Measurements from ENCODE around the gene MED12L. TPM values are rescaled to one million over a fixed set of nuclear protein-coding genes. Genes with fewer than 3 reads are reported as not detected.

MED12L gene
- total RNA-seq, 3 donors from 2014 or later, result 0.48 to 1.6 (median 1.6) TPM

DNA sequence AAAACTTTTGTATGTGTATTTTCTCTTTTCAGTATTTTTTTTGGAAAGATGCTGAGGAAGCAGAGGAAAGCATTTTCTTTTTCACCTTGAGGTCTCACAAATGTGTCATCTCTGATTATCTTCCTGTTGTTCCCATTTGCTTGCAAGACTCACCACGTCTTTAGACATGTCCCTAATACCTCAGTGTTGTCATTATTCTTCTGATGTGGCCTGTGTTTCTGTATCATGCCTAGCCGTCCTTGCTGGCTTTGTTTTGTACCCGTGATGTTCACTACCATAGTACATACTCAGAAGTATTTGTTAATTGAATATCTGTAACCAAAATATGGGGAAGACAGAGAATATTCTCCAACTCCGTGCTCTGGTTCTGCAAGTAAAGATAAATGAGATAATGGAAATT, 197.9 kb downstream of the MED12L start:
- H3K27ac ChIP-seq, result no peak overlapping the region
- no peak for TF ChIP-seq POLR2A (IDR thresholded peaks at IDR 0.05)
- TF ChIP-seq, protein P1, sequence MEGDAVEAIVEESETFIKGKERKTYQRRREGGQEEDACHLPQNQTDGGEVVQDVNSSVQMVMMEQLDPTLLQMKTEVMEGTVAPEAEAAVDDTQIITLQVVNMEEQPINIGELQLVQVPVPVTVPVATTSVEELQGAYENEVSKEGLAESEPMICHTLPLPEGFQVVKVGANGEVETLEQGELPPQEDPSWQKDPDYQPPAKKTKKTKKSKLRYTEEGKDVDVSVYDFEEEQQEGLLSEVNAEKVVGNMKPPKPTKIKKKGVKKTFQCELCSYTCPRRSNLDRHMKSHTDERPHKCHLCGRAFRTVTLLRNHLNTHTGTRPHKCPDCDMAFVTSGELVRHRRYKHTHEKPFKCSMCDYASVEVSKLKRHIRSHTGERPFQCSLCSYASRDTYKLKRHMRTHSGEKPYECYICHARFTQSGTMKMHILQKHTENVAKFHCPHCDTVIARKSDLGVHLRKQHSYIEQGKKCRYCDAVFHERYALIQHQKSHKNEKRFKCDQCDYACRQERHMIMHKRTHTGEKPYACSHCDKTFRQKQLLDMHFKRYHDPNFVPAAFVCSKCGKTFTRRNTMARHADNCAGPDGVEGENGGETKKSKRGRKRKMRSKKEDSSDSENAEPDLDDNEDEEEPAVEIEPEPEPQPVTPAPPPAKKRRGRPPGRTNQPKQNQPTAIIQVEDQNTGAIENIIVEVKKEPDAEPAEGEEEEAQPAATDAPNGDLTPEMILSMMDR (IDR thresholded peaks at IDR 0.05), result no peak
- TF ChIP-seq POLR2AphosphoS5 (IDR thresholded peaks at IDR 0.05), result no peak
- H3K9me3 ChIP-seq, result no peaks in the 10 kb centered on the region

DNA sequence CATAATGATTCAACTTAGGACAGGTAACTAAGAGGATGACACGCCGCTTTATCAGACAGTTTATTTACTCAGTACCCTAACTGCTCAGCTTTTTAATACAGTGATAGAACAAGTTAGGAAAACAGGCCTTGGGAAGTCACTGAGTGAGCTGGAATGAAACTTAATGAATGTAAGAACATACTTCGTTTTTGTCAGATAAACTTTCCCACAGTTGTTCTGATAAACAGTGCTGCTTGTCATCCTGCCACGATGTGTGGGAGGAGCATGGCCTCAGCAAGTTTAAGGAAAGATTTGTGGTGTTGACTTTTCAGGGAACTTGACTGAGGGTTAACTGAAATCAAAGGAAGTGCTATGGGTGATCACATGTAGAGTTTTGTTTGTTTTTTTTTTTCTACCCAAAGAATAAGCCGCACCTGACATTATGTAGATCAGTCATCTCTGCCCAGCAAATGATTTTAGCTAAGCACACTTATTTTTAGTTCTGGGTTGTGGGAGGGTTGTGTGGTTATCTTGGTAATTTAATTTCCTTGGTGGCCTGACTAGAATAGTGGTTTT, 198.5 kb downstream of the MED12L start:
- H3K9me3 ChIP-seq, result no peaks in the 10 kb centered on the region
- H3K27me3 ChIP-seq, result no peaks in the 10 kb centered on the region
- intact Hi-C loops (cut with DNase I; ENCODE audit: low total_unique reads), result no loop called here
- H3K27ac ChIP-seq, result peak overlapping the region in 1 of 2 donors; percentile 1
- no peak overlapping the region for H3K4me3 ChIP-seq
- no peak for TF ChIP-seq POLR2A (IDR thresholded peaks at IDR 0.05)
- TF ChIP-seq POLR2AphosphoS5 (IDR thresholded peaks at IDR 0.05), result no peak
- TF ChIP-seq, protein P1 (IDR thresholded peaks at IDR 0.05), result no peak
- DNase-seq (ENCODE audit: low spot score in 2 of 2), result no peak
- no peaks in the 10 kb centered on the region for H3K4me1 ChIP-seq
- H3K36me3 ChIP-seq, result no peaks in the 10 kb centered on the region

More for the DNA sequence above, 197.9 kb downstream of the MED12L start:
- H3K4me3 ChIP-seq, result no peak overlapping the region
- intact Hi-C loops (cut with DNase I; ENCODE audit: low total_unique reads), result no loop called here
- no peaks in the 10 kb centered on the region for H3K4me1 ChIP-seq
- H3K36me3 ChIP-seq, result no peaks in the 10 kb centered on the region
- H3K27me3 ChIP-seq, result no peaks in the 10 kb centered on the region
- no peak for DNase-seq (ENCODE audit: low spot score in 2 of 2)

DNA sequence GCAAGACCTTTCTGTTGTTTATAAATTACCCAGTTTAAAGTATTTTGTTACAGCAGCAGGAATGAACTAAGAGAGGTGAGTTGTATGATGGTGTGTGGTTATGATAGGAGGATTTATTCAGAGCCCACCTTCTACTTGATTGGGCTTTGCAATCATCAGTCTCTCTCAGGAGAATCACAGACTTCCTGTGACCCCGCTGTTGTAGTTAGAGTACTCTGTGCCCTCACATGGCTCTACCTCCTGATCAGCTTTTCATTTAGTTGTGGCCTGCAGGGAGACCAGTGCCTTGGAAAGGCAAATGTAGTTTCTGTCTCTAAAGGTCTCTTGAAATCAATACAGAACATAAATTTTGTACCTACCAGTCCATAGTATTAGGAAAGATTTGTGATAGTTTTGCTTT, 200.5 kb downstream of the MED12L start:
- H3K27me3 ChIP-seq, result no peaks in the 10 kb centered on the region
- TF ChIP-seq POLR2AphosphoS5 (IDR thresholded peaks at IDR 0.05) (no peak), POLR2A (IDR thresholded peaks at IDR 0.05) (no peak)
- TF ChIP-seq, protein P1 (IDR thresholded peaks at IDR 0.05), result no peak
- no peaks in the 10 kb centered on the region for H3K4me1 ChIP-seq
- H3K27ac ChIP-seq, result no peak overlapping the region
- H3K9me3 ChIP-seq, result no peaks in the 10 kb centered on the region
- no peak for DNase-seq (ENCODE audit: low spot score in 2 of 2)
- intact Hi-C loops (cut with DNase I; ENCODE audit: low total_unique reads), result no loop called here
- no peak overlapping the region for H3K4me3 ChIP-seq
- H3K36me3 ChIP-seq, result no peaks in the 10 kb centered on the region

DNA sequence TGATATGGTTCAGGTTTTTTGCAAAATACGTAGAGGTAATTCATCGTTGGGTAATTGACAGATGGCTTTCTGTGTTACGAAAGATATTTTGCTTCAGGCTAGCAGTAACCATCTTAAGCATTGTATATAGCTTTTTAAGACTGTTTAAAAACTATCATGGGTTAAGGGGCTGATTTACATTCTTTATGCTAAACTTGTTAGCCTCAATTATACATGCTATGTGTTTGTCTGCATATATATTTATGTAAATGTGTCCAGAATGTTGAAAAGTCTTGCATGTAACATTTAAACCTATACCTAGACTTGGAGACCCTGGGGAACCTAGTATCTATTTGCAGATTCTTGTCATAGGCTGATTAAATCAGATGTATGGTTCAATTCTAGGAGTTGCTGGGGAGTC, 204.0 kb downstream of the MED12L start:
- Histone ChIP-seq H3K4me3 (no peak overlapping the region), H3K27me3 (no peaks in the 10 kb centered on the region), H3K4me1 (no peaks in the 10 kb centered on the region), H3K27ac (no peak overlapping the region), H3K9me3 (no peaks in the 10 kb centered on the region), H3K36me3 (no peaks in the 10 kb centered on the region)
- DNase-seq (ENCODE audit: low spot score in 2 of 2), result no peak
- intact Hi-C loops (cut with DNase I; ENCODE audit: low total_unique reads), result no loop called here
- TF ChIP-seq POLR2AphosphoS5 (IDR thresholded peaks at IDR 0.05) (no peak), POLR2A (IDR thresholded peaks at IDR 0.05) (no peak)
- TF ChIP-seq, protein P1 (IDR thresholded peaks at IDR 0.05), result no peak

DNA sequence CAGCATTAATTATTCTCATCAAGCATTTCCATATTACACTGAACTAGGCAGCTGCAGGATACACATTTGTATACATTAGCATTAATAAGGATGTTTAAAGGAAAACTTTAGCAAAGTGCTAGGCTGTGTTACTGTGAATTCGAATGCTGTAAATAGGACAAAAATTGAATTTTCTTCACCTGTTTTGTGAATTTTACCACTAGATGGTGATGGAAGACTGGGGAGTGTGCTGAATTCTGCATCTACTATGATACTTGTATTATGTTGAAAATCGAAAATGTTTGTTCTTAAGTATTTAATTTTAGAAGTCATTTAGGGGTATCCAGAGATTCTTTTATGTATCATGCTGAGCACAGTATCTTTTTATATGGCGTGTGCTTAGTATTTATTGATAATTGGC, 205.2 kb downstream of the MED12L start:
- no peak for DNase-seq (ENCODE audit: low spot score in 2 of 2)
- H3K27ac ChIP-seq, result no peak overlapping the region
- H3K9me3 ChIP-seq, result no peaks in the 10 kb centered on the region
- H3K4me3 ChIP-seq, result no peak overlapping the region
- TF ChIP-seq, protein P1 (IDR thresholded peaks at IDR 0.05), result peak in 2 of 3 donors; percentile 48 to 54
- TF ChIP-seq POLR2AphosphoS5 (IDR thresholded peaks at IDR 0.05) (no peak), POLR2A (IDR thresholded peaks at IDR 0.05) (no peak)
- H3K4me1 ChIP-seq, result no peaks in the 10 kb centered on the region
- H3K27me3 ChIP-seq, result no peaks in the 10 kb centered on the region
- H3K36me3 ChIP-seq, result no peaks in the 10 kb centered on the region
- intact Hi-C loops (cut with DNase I; ENCODE audit: low total_unique reads), result no loop called here

Measured in breast epithelium (tissue), 4 donors.